Testis (tissue), 3 donors: ENCODE data around the gene PPP1R17. TPM values are rescaled to one million over a fixed set of nuclear protein-coding genes. Genes with fewer than 3 reads are reported as not detected.

Experiments
- DNase-seq: peaks from one replicate; pipeline ENCODE4 v3.0.0-alpha.2; 2019
- H3K27ac ChIP-seq, 2 donors: fragments of 200-600 bp; sonication (generic); one replicate each; pipeline ENCODE4 v1.5.1; 2019
- H3K27me3 ChIP-seq: fragments of 200-600 bp; sonication (generic); one replicate; pipeline ENCODE4 v1.5.1; 2019
- H3K36me3 ChIP-seq: fragments of 200-600 bp; sonication (generic); one replicate; pipeline ENCODE4 v1.5.1; 2017; ENCODE audit warnings: low read depth; ENCODE audit errors: missing control alignments
- H3K4me1 ChIP-seq: fragments of 200-600 bp; sonication (generic); one replicate; pipeline ENCODE4 v1.5.1; 2019
- H3K4me3 ChIP-seq, 2 donors: fragments of 200-600 bp; sonication (generic); one replicate each; pipeline ENCODE4 v1.5.1; 2017 to 2019
- H3K9me3 ChIP-seq: fragments of 200-600 bp; sonication (generic); one replicate; pipeline ENCODE4 v1.5.1; 2017
- CTCF ChIP-seq, 3 experiments: fragments of 450-650 bp in 2 of 3; fragments of 200-600 bp in 1 of 3; sonication (generic) in 1 of 3; IDR thresholded peaks; one replicate each; pipeline ENCODE4 v1.5.1; 2016 to 2019; ENCODE audit warnings: antibody characterized with exemption in 3 of 3, mild to moderate bottlenecking in 2 of 3, moderate library complexity in 1 of 3
- POLR2A ChIP-seq: fragments of 450-650 bp; IDR thresholded peaks from one replicate; pipeline ENCODE4 v1.6.1; 2017; ENCODE audit warnings: antibody characterized with exemption, mild to moderate bottlenecking, moderate library complexity
- WGBS, 2 donors: methylation state at CpG; one replicate each; pipeline ENCODE4 v1.1.5; 2018; 5-methylcytosine and 5-hydroxymethylcytosine counted together
- intact Hi-C: fragments of 100-400 bp; cut with DNase I; formaldehyde crosslinking; loops from one replicate; pipeline ENCODE4 v1.15.1; 2023; ENCODE audit warnings: low total_unique reads
- polyA plus RNA-seq: library from polyadenylated mRNA; stranded (reverse); fragments of 350-450 nt; fragmentation: Illumina TruSeq; extraction: RNeasy Lipid Tissue Mini Kit (QIAGEN cat#74804); gene quantifications from one replicate; pipeline ENCODE4 v1.2.3, GENCODE V29; 2014; ENCODE audit warnings: low read depth, low replicate concordance; ENCODE audit not compliant: insufficient read depth
- total RNA-seq, 2 donors: library from RNA; depleted of rRNA; stranded (reverse); fragments of >200 nt; gene quantifications; one replicate each; pipeline ENCODE4 v1.2.3, GENCODE V29; 2016

Gene PPP1R17
- total and polyA plus RNA-seq, 3 donors from 2014 or later: 1.7 to 4.1 (median 2.4) TPM

GRCh38 chr7:31692871-31693270 is 5.9 kb downstream of the PPP1R17 start:
- intact Hi-C loops: no loop called here

GRCh38 chr7:31695859-31696614 is 9.0 kb downstream of the PPP1R17 start:
- Histone ChIP-seq H3K4me3 (no peak overlapping the region), H3K9me3 (no peaks in the 10 kb centered on the region), H3K27me3 (no peaks in the 10 kb centered on the region), H3K27ac (no peak overlapping the region), H3K36me3 (no peaks in the 10 kb centered on the region), H3K4me1 (no peaks in the 10 kb centered on the region)
- 68 to 74% methylated on average over 6 of the region's 6 CpGs for WGBS, 2 donors
- intact Hi-C loops: no loop called here
- no peak for TF ChIP-seq POLR2A
- DNase-seq: no peak

More at GRCh38 chr7:31692871-31693270, 5.9 kb downstream of the PPP1R17 start:
- Histone ChIP-seq H3K27me3 (no peaks in the 10 kb centered on the region), H3K4me3 (no peak overlapping the region), H3K9me3 (no peaks in the 10 kb centered on the region), H3K36me3 (no peaks in the 10 kb centered on the region), H3K27ac (no peak overlapping the region), H3K4me1 (no peaks in the 10 kb centered on the region)
- no peak for TF ChIP-seq CTCF (IDR thresholded peaks at IDR 0.05)
- no peak for TF ChIP-seq POLR2A
- no peak for DNase-seq
- 69 to 70% methylated on average over 2 of the region's 2 CpGs for WGBS, 2 donors

- no peak for DNase-seq
- no peak overlapping the region for H3K27ac ChIP-seq
Observed at GRCh38 chr7:31699050-31699449, 12.0 kb downstream of the PPP1R17 start.

GRCh38 chr7:31702354-31702753 is 15.3 kb downstream of the PPP1R17 start:
- no peak overlapping the region for H3K4me3 ChIP-seq
- TF ChIP-seq CTCF (IDR thresholded peaks at IDR 0.05): no peak
- no peak for TF ChIP-seq POLR2A
- H3K36me3 ChIP-seq: no peaks in the 10 kb centered on the region
- no peaks in the 10 kb centered on the region for H3K9me3 ChIP-seq
- WGBS, 2 donors: 84 to 90% methylated on average over 3 of the region's 3 CpGs
- no peaks in the 10 kb centered on the region for H3K4me1 ChIP-seq
- intact Hi-C loops: no loop called here
- H3K27ac ChIP-seq: no peak overlapping the region
- DNase-seq: no peak
- H3K27me3 ChIP-seq: no peaks in the 10 kb centered on the region

More at GRCh38 chr7:31699050-31699449, 12.0 kb downstream of the PPP1R17 start:
- Histone ChIP-seq H3K4me3 (no peak overlapping the region), H3K27me3 (no peaks in the 10 kb centered on the region), H3K36me3 (no peaks in the 10 kb centered on the region), H3K4me1 (no peaks in the 10 kb centered on the region), H3K9me3 (no peaks in the 10 kb centered on the region)
- intact Hi-C loops: no loop called here
- WGBS, 2 donors: 56 to 82% methylated on average over 2 of the region's 2 CpGs
- no peak for TF ChIP-seq POLR2A
- no peak for TF ChIP-seq CTCF (IDR thresholded peaks at IDR 0.05)

GRCh38 chr7:31705377-31705776 is 18.4 kb downstream of the PPP1R17 start:
- 83 to 92% methylated on average over 3 of the region's 3 CpGs for WGBS, 2 donors
- no peak for DNase-seq
- Histone ChIP-seq H3K27me3 (no peaks in the 10 kb centered on the region), H3K4me1 (no peaks in the 10 kb centered on the region), H3K9me3 (no peaks in the 10 kb centered on the region), H3K36me3 (no peaks in the 10 kb centered on the region), H3K27ac (no peak overlapping the region), H3K4me3 (no peak overlapping the region)
- intact Hi-C loops: no loop called here
- TF ChIP-seq CTCF (IDR thresholded peaks at IDR 0.05): no peak
- TF ChIP-seq POLR2A: no peak
